HG02642 (cell line): ENCODE measurements around the gene VAV2.
A peak's percentile ranks its signal among the peaks of the same experiment; 100 is the strongest.

Experiments
- ATAC-seq: cut with Tn5 transposase; IDR thresholded peaks from one replicate; pipeline ENCODE4 v1.9.1; 2021; ENCODE audit warnings: mild to moderate bottlenecking; ENCODE audit not compliant: unreplicated experiment, poor library complexity

Gene VAV2

GRCh38 chr9:133956520-133957076 lies 35.5 kb downstream of the VAV2 start:
- no peak for ATAC-seq

GRCh38 chr9:133955821-133956411 lies 36.2 kb downstream of the VAV2 start:
- ATAC-seq, result no peak

GRCh38 chr9:133954862-133955529 lies 37.1 kb downstream of the VAV2 start:
- no peak for ATAC-seq

DNA sequence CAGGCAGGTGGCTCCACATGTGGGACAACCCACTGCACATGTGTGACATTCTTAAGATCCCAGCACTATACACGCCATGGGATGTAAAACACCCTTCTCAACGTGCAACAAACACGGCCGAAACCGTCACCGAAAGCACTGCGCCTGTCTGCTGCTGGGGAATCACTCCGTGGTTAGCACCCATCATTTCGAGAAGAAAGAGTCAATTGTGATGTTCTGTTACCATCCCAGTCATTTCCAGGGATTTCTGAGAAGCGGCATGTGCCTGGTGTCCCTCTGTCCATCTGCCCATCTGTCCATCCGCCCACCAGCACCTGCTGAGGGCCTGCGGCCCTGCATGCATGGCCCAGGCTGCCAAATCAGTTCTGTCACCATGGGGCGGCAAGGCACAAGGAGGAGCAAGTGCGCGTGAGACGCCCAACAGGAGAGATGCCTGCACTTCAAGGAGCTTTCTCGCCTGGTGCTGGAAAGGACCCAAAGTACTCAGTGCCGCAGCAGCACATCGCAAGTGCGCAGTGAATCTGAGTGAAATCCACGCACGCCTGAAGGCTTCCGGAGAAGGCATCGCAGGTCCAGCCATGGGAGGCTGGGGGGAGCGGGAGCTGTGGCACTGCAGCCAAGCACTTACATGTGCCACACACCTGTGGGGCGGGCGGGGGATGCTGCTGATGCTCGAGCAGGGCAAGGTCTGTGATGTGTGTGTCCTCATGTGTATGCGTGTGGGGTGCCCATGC lies 38.0 kb downstream of the VAV2 start:
- no peak for ATAC-seq

DNA sequence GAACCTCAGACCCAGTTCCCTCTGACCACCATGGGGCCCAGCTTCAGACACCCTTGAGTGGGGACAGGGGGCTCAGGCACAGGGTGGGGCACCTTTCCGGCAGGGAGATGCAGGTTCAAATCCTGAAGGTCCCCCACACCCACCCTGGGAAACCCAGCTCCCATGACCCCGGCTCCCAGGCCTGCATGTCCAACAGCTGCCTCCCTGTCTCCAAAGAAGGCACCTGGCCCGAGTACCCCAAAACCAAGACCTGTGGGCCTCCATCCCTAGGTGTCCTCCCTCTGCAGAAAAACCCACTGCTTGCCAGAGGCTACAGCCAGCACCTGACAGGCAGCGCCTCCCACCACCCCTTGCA lies 38.5 kb downstream of the VAV2 start:
- ATAC-seq, result no peak

GRCh38 chr9:133952598-133953550 lies 39.2 kb downstream of the VAV2 start:
- no peak for ATAC-seq

DNA sequence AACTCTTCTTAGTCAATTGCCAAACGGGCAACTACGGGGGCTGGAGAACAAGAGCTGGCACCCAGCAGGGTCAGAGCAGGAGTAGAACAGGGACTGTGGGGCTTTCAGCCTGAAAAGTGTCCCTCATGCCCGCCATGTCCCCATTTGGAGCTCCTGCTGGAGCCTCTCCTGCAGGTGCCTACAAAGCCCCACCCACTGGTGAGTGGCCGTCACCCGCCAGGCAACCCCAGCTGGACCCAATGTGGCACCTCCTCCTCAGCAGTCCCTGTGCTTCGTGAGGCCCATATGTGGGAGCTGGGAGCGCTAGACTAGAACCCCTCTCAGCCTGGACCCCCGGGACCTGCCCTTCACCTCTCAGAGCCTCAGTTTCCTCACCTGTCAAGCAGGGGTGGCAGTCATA lies 40.9 kb downstream of the VAV2 start:
- no peak for ATAC-seq

- no peak for ATAC-seq
Measured at GRCh38 chr9:133950629-133951111, 41.5 kb downstream of the VAV2 start.

GRCh38 chr9:133950192-133950591 lies 41.9 kb downstream of the VAV2 start:
- ATAC-seq, result no peak

DNA sequence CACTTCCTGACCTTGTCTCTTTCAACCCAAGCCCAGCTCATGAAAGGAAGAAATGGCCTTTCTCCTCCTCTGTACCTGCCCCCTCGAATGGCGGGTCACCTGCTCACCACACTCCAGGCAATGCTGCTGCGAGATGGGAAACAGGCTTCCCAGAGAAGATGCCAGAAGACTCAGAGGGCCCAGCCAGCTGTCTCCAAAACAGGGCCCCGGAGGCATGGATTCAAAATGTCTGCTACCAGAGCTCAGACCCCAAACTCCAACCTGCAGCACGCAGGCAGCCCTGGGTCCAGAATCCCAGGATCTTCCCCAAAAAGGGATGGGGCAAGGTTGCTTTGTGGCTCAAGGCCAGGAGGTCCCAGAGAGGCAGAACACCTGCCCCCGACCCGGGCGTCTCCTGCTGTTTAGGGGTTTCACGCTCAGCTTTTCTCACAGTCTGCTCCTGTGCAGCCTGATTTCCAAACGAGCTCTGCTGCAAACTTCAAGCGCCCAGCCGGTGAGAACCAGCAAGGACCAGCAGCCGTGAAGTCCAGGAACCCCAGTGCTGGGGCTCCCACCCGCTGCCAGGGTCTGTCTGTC lies 42.5 kb downstream of the VAV2 start:
- ATAC-seq, result no peak

DNA sequence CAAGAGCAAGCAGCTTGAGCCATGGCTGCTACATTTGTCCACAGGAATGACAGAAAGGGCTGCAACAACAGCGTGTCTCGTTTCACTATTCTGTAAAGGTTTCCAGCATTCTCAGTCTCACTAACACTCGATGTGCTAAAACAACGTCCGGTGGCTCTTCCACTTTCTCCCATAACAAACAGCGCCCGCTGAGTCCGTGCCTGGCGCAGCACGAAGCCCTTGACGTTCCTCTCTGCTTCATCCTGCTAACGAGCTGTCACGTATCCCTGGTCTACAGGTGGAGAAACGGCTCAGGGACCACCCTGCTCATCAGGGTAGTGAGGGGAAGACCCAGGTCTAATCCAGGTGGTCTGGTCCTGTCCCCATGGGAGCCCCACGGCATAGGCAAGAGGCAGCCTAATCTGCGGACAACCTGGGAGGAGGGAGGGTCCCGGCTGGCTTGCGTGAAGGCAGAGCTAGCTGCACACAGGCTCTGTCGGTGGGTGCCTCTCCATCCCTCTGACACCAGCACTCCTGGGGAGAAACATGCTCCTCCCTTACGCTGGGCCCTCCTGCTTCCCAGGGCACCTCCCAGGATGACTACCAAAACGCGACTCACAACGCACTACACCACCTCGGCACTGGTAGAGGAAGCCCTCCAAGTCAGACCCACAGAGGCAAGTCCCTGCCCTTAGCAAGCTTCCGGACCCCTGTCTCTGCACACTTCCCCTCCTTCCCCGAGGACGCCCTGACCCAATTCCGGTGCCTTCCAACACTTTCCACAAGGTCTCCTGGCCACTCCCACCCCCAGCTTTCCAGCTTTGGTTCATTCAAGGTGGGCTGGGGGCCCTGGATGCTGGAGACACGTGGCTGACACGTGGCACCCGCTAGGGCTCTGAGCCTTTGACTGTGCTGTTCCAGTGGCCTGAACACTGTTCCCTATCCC lies 43.3 kb downstream of the VAV2 start:
- ATAC-seq, result no peak

DNA sequence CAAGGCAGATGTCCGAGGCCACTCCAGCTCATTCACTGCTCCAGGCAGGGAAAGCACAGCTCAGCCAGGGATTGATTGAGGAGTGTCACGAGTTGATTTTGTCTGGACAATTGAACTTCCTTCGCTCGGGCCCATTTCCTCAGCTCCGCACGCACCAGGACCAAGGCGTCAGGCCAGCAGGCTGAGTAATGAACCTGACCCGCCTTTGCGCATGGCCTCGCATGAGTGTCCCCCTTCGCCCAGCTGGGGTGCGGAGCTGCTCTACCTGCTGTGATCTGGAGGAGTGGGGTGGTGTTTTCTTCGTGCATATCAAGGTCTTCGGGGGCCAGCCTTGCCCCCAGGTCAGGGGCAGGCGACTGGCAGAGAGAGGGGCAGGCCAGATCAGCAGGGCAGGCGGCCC lies 44.0 kb downstream of the VAV2 start:
- no peak for ATAC-seq

DNA sequence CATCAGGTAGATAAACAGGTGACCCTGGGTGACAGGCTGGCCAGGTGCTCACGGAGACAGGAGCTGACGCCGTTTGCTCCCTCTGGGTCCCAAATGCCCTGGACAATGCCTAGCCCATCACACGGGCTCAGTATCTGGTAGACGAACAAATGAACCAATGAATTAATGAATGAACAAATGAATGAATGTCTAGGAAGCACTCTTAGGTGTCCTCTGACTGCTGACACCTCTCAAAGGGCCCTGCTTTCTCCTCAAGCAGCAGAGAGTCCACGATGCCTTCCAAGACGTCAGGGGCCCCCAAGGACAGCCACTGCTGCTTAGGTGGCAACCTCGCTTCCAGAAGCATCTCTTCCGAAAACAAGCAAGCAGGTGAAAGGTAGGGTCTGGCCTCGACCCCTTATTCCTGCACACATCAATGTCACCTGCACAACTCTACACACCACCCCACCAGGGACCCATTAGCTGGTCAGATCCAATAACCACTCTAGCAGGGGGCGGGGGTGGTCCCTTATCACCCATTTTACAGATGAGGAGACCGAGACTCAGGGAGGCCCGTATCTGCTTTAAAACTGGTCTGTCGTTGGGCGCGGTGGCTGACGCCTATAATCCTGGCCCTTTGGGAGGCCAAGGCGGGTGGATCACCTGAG lies 45.2 kb downstream of the VAV2 start:
- no peak for ATAC-seq

- peak; percentile 24 for ATAC-seq
Measured at GRCh38 chr9:133945977-133946753, 46.0 kb downstream of the VAV2 start.

- peak; percentile 47 for ATAC-seq
Measured at GRCh38 chr9:133945314-133945975, 46.7 kb downstream of the VAV2 start.

DNA sequence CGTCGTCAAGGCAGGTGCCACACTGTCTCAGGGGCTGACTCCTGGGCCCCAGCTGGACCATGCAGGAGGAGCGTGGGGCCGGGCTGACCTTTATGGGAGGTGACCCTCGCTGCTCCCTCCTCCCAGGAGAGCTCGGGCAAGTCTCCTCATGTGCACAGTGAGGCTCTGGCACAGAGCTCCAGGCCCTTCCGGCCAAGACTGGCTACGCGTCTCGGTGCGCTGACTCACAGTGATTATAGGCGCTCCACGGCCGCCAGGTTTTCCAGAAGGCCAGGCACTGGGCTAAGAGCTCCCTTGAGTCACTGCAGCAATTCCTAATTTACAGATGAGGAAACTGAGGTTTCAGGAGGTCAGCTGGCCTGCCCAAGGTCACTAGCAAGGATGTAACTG lies 47.4 kb downstream of the VAV2 start:
- no peak for ATAC-seq
